ENCODE measurements around the gene FOXI1.

- TF ChIP-seq POLR2A (IDR thresholded peaks at IDR 0.05) (no peak), POLR2AphosphoS5 (IDR thresholded peaks at IDR 0.05) (no peak), CTCF (IDR thresholded peaks at IDR 0.05) (no peak)
Measured at GRCh38 chr5:170113522-170113900, 7.8 kb downstream of the FOXI1 start.
